Lower lobe of right lung (tissue), 2 donors: ENCODE measurements around the gene BMP8B. TPM values are rescaled to one million over a fixed set of nuclear protein-coding genes. Genes with fewer than 3 reads are reported as not detected.
"Not testable (repeated sequence)": the region's sequence is repeated elsewhere in the genome, so short reads cannot be mapped to it uniquely, and the experiment has no call there.

Source experiments
- ATAC-seq, 2 donors: fragments of 200-7000 bp; cut with Tn5 transposase; one replicate each; pipeline ENCODE4 v1.9.1; 2020 to 2022; ENCODE audit warnings: mild to moderate bottlenecking in 2 of 2, moderate library complexity in 2 of 2
- DNase-seq: peaks from one replicate; pipeline ENCODE4 v3.0.0-alpha.2; 2020
- H3K27ac ChIP-seq: fragments of 200-600 bp; one replicate; pipeline ENCODE4 v1.8.0; 2022
- H3K27me3 ChIP-seq: fragments of 200-600 bp; one replicate; pipeline ENCODE4 v1.8.0; 2022; ENCODE audit warnings: low read depth
- H3K36me3 ChIP-seq: fragments of 200-600 bp; one replicate; pipeline ENCODE4 v1.8.0; 2022; ENCODE audit warnings: mild to moderate bottlenecking
- H3K4me1 ChIP-seq: fragments of 200-600 bp; one replicate; pipeline ENCODE4 v1.8.0; 2022
- H3K4me3 ChIP-seq: fragments of 200-600 bp; one replicate; pipeline ENCODE4 v1.8.0; 2022; ENCODE audit warnings: mild to moderate bottlenecking
- H3K9me3 ChIP-seq: fragments of 200-600 bp; one replicate; pipeline ENCODE4 v1.8.0; 2022
- intact Hi-C: fragments of 100-400 bp; cut with DNase I; formaldehyde crosslinking; loops from one replicate; pipeline ENCODE4 v1.11.0; 2022
- total RNA-seq: library from RNA; stranded (reverse); fragmentation: NEBNext Ultra II Directional; extraction: Animal tissue kit (Norgen Biotek cat#: 25700); gene quantifications from one replicate; pipeline ENCODE4 v1.2.1, GENCODE V29; 2021
- TF ChIP-seq, protein P1 (sequence below): fragments of 200-600 bp; IDR thresholded peaks from one replicate; pipeline ENCODE4 v1.8.0; 2022; ENCODE audit warnings: antibody characterized with exemption, mild to moderate bottlenecking
- donor health status: DM: no; HTN: yes; CAD: no; lungs with severe emphysema.

BMP8B gene
- total RNA-seq, 1 donor from 2014 or later = 1.7 TPM

- TF ChIP-seq, protein P1, sequence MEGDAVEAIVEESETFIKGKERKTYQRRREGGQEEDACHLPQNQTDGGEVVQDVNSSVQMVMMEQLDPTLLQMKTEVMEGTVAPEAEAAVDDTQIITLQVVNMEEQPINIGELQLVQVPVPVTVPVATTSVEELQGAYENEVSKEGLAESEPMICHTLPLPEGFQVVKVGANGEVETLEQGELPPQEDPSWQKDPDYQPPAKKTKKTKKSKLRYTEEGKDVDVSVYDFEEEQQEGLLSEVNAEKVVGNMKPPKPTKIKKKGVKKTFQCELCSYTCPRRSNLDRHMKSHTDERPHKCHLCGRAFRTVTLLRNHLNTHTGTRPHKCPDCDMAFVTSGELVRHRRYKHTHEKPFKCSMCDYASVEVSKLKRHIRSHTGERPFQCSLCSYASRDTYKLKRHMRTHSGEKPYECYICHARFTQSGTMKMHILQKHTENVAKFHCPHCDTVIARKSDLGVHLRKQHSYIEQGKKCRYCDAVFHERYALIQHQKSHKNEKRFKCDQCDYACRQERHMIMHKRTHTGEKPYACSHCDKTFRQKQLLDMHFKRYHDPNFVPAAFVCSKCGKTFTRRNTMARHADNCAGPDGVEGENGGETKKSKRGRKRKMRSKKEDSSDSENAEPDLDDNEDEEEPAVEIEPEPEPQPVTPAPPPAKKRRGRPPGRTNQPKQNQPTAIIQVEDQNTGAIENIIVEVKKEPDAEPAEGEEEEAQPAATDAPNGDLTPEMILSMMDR = no peak
- no peak for DNase-seq
- H3K4me1 ChIP-seq = no peaks in the 10 kb centered on the region
- H3K9me3 ChIP-seq = no peaks in the 10 kb centered on the region
- H3K36me3 ChIP-seq = no peaks in the 10 kb centered on the region
- H3K4me3 ChIP-seq = no peak overlapping the region
- H3K27me3 ChIP-seq = no peaks in the 10 kb centered on the region
- no peak for ATAC-seq
- intact Hi-C loops = no loop called here
- no peak overlapping the region for H3K27ac ChIP-seq
These were observed 16.7 kb upstream of the BMP8B start for GRCh38 chr1:39805385-39805784.

DNA sequence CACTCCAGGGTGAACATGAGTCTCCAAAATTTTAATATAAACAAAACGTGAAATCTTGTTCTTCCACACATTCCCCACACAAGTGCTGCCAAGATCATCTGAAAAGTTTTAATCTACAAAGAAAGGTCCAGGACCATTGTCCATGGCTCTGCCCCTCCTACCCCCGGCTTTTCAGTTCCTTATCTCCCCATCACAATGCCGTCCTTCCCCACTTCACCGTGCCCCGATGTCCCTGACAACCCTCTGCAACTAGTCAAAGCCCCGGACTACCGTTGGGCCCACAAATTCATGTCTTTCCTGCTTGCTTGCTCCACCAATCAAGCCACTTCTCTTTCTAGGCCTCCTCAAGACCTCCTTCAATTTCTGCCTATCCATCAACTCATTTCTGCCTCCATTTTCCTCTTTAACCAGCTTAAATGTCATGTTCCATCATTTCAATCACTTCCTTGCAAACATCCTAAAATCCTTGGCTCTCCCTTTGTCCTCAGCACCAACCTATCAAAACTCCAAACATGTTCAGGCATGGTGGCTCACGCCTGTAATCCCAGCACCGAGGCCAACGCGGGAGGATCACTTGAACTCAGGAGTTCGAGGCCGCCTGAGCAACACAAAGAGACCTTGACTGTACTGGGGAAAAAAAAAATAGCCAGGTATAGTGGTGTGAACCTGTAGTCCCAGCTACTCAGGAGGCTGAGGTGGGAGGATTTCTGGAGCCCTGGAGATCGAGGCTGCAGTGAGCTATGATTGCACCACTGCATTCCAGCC, 14.0 kb upstream of the BMP8B start:
- Histone ChIP-seq H3K36me3 (no peaks in the 10 kb centered on the region), H3K4me1 (peaks cover 6% of the 10 kb centered on the region), H3K9me3 (no peaks in the 10 kb centered on the region), H3K4me3 (no peak overlapping the region), H3K27me3 (no peaks in the 10 kb centered on the region), H3K27ac (no peak overlapping the region)
- DNase-seq (peak; percentile 29), ATAC-seq (no peak)
- TF ChIP-seq, protein P1 = no peak
- intact Hi-C loops = no loop called here

GRCh38 chr1:39800471-39800835, 11.8 kb upstream of the BMP8B start:
- Histone ChIP-seq H3K9me3 (no peaks in the 10 kb centered on the region), H3K36me3 (no peaks in the 10 kb centered on the region), H3K27me3 (no peaks in the 10 kb centered on the region), H3K4me3 (no peak overlapping the region), H3K4me1 (peaks cover 6% of the 10 kb centered on the region), H3K27ac (no peak overlapping the region)
- intact Hi-C loops = no loop called here
- TF ChIP-seq, protein P1 = no peak
- no peak for DNase-seq
- ATAC-seq = no peak

DNA sequence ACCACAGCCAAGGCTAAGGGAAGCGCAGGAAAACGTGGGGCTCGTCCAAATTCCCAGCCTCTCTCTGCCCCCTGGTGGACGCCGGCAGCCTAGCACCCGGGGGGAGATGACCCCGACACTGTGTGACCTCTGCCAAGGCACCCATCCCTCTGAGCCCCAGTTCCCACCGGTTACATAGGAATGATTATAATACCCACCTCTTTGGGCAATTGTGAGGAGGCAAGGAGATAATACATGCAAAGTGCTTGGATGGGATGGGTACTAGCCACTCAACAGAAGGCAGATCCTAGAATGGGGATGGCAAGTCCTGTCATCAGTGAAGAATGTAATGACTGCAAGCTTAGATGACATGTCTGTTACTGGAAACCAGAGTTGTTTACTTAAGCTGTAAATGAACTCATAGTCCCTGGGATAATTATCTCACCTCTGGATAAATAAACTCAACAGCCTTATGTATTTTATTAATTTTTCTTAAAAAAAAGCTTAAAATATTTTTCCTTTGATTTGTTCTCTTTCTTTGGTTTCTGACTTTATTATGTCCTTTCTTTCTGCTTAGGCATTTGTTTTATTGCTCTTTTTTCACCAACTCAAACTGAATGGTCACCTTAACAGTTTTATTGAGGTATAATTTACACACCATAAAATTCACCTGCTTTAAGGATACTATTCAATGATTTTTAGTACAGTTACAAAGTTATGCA, 11.3 kb upstream of the BMP8B start:
- no peaks in the 10 kb centered on the region for H3K9me3 ChIP-seq
- no peaks in the 10 kb centered on the region for H3K27me3 ChIP-seq
- DNase-seq (peak; percentile 78), ATAC-seq (peak; percentile 95)
- H3K36me3 ChIP-seq = no peaks in the 10 kb centered on the region
- intact Hi-C loops = no loop called here
- TF ChIP-seq, protein P1 = peak; percentile 78
- peak overlapping the region; percentile 49 for H3K27ac ChIP-seq
- peaks cover 6% of the 10 kb centered on the region for H3K4me1 ChIP-seq
- H3K4me3 ChIP-seq = peak overlapping the region; percentile 11

DNA sequence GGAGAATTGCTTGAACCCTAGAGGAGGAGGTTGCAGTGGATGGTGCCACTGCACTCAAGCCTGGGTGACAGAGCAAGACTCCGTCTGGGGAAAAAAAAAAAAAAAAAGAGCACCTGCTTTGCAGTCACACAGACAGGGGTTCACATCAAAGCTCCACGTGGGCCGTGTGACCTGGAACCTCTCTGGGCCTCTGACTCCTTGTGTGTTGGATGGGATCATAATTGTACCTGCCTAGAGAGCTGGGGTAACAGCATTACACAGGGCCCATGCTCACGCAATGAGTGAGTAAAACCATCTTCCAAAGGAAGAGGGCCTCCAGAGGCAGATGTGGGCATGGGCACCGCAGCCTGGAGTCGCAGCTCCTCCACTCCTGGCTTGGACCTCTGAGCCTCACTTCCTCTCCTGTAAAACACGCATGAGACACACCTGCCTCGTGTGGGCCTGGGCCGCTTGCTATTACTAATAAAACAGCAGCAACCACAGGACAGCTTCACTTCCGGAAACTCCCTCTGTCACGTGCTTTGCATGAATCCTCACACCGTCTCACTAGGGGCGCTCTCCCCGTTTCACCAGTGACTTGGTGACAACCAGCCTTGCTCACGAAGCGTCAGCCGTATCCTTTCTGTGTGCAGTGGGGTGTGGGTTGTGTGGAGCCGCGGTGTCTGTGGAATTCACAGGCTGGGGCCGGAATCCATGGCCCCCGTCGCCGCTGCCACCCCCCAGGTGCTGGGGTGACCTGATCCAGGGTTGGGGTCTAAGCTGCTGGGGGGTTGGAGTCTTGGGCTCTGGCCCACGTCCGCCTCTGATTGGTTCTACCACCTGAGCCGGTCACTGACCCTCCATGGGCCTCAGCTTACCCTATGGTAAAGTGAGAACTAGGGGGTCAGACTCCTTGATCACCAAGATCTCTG, 10.4 kb upstream of the BMP8B start:
- H3K4me1 ChIP-seq, H3K36me3 ChIP-seq, H3K9me3 ChIP-seq, H3K27me3 ChIP-seq, intact Hi-C loops: not testable (repeated sequence)
- ATAC-seq (peak; percentile 94), DNase-seq (peak; percentile 84)
- H3K4me3 ChIP-seq = peak overlapping the region; percentile 11
- H3K27ac ChIP-seq = peak overlapping the region; percentile 49
